SK-N-SH (cell line): Measurements from ENCODE around the gene VEGFB.

Experiments
- EZH2phosphoT487 ChIP-seq: fragments of 200-600 bp; sonication (generic); IDR thresholded peaks from 2 replicates; pipeline ENCODE4 v1.6.1; 2017; ENCODE audit warnings: low read depth, mixed run types, mild to moderate bottlenecking, antibody characterized with exemption, moderate library complexity, borderline replicate concordance
- JUND ChIP-seq: IDR thresholded peaks from 2 replicates; pipeline ENCODE4 v1.4.0; 2012
- POLR2AphosphoS5 ChIP-seq: IDR thresholded peaks from 2 replicates; pipeline ENCODE4 v1.6.1; 2012; ENCODE audit warnings: low read depth, low read length
- RAD21 ChIP-seq: IDR thresholded peaks from 2 replicates; pipeline ENCODE4 v1.6.1; 2012; ENCODE audit warnings: mild to moderate bottlenecking, low read length
- RCOR1 ChIP-seq: fragments of 150-350 bp; IDR thresholded peaks from 2 replicates; pipeline ENCODE4 v1.6.1; 2017; ENCODE audit warnings: antibody characterized with exemption, low read length
- SMC3 ChIP-seq: IDR thresholded peaks from 2 replicates; pipeline ENCODE4 v1.6.1; 2012; ENCODE audit warnings: low read depth, low read length, improper control_type of control experiment
- TF ChIP-seq, protein P1 (sequence below): fragments of 200-600 bp; sonication (generic); IDR thresholded peaks from 2 replicates; pipeline ENCODE4 v1.6.1; 2017; ENCODE audit warnings: antibody characterized with exemption, mild to moderate bottlenecking, moderate library complexity

GRCh38 chr11:64281957-64282770, 47.8 kb downstream of the VEGFB start:
- no peak for TF ChIP-seq SMC3
- TF ChIP-seq JUND, result no peak
- TF ChIP-seq, protein P1, sequence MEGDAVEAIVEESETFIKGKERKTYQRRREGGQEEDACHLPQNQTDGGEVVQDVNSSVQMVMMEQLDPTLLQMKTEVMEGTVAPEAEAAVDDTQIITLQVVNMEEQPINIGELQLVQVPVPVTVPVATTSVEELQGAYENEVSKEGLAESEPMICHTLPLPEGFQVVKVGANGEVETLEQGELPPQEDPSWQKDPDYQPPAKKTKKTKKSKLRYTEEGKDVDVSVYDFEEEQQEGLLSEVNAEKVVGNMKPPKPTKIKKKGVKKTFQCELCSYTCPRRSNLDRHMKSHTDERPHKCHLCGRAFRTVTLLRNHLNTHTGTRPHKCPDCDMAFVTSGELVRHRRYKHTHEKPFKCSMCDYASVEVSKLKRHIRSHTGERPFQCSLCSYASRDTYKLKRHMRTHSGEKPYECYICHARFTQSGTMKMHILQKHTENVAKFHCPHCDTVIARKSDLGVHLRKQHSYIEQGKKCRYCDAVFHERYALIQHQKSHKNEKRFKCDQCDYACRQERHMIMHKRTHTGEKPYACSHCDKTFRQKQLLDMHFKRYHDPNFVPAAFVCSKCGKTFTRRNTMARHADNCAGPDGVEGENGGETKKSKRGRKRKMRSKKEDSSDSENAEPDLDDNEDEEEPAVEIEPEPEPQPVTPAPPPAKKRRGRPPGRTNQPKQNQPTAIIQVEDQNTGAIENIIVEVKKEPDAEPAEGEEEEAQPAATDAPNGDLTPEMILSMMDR, result no peak
- no peak for TF ChIP-seq RAD21
- TF ChIP-seq POLR2AphosphoS5, result no peak
- no peak for TF ChIP-seq RCOR1
- TF ChIP-seq EZH2phosphoT487, result no peak
